HG03097 (cell line): ENCODE results near the gene HIPK1.

ENCODE experiments used
- ATAC-seq: cut with Tn5 transposase; IDR thresholded peaks from one replicate; pipeline ENCODE4 v1.9.1; 2021; ENCODE audit not compliant: unreplicated experiment, low FRiP score

HIPK1 gene

GRCh38 chr1:113913312-113913668 is 15.8 kb upstream of the HIPK1 start:
- ATAC-seq, result no peak

GRCh38 chr1:113913887-113914664 is 15.0 kb upstream of the HIPK1 start:
- no peak for ATAC-seq

- no peak for ATAC-seq
Observed at GRCh38 chr1:113916974-113917373, 12.2 kb upstream of the HIPK1 start.

- ATAC-seq, result no peak
Observed at GRCh38 chr1:113917400-113918082, 11.6 kb upstream of the HIPK1 start.

- ATAC-seq, result no peak
Observed at GRCh38 chr1:113918243-113918642, 10.9 kb upstream of the HIPK1 start.

DNA sequence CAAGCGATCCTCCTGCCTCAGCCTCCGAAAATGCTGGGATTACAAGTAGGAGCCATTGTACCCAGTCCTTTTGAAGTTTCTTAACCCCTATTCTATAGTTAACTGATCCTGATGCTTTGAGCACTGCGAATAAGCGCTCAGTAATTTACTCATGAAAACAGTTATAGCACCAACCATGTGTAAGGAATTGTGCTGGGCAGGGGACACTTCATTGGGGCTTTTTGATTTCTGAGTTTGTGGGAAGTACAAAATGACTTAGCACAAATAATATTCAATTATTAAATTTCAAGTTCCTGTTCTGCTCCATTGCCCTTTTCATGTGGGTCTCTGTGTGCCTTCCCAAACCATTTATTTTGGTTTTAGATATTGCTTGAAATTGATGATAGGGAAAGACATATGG is 6.2 kb upstream of the HIPK1 start:
- no peak for ATAC-seq

DNA sequence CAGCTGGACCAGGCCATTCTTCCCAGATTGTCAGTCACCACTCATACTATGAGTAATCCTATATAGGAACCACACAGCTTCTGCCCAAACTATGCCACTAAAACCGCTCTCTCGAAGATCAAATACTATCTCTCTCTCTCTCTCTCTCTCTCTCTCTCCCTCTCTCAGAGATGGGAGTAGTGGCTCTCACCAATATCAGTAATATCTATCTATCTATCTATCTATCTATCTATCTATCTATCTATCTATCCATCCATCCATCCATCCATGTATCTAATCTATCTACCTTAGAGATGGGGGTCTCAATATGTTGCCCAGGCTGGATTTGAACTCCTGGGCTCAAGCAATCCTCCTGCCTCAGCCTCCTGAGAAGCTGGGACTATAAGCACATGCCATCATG is 4.7 kb upstream of the HIPK1 start:
- no peak for ATAC-seq

- no peak for ATAC-seq
Observed at GRCh38 chr1:113928187-113928930, 765 bp upstream of the HIPK1 start.

- peak; percentile 13 for ATAC-seq
Observed at GRCh38 chr1:113929750-113930498, 800 bp downstream of the HIPK1 start.

DNA sequence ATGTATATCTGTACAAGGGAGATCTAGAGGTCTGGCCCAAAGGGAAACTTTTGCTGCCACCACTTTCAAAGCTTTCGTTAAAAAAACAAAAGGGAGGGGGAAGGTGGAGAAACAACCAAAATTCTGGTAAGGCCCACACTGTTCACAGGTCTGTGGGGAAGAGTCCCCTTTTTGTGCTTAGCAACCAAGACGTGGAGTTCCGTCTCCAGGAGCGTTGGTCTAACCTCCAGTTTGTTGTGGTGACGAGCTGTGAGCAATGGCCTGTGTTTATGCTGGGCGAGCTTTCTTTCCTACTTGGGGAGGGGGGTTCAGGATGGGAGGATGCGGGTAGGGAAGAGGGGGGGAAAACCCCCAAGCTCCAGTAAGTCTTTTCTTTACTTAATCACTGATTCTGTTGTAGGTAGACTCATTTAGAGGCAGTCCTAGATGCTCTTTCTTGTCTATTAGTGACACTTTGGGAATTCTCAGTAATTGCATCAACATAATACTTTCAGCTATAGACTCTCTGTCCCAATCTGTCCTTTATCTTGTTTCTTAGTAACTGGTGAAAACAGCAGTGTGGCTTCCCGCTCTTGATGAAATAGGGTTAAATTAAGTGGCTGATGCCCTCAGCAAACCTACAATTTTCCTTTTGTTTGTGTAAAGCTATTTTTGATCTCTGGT is 1.5 kb downstream of the HIPK1 start:
- peak; percentile 28 for ATAC-seq

- ATAC-seq, result no peak
Observed at GRCh38 chr1:113931451-113931851, 2.3 kb downstream of the HIPK1 start.

- ATAC-seq, result no peak
Observed at GRCh38 chr1:113934006-113934405, 4.9 kb downstream of the HIPK1 start.

DNA sequence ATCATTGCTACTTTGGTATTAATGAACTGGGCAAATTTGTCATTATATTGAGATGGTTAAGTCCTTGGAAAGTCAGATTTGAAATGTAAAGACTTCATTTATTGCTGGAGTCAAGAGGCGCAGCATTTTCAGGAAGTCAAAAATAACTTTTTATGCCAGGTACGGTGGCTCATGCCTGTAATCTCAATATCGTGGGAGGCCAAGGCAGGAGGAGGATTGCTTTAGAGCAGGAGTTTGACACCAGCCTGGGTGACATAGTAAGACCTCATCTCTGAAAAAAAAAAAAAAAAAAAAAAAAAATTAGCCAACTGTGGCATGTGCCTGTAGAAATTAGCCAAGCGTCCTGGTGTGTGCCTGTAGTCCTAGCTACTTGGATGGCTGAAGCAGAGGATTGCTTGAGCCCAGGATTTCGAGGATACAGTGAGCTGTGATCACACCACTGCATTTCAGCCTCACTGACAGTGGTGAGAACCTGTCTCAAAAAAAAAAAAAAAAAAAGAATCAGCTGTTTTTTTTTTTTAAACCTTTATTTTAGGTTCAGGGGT is 5.5 kb downstream of the HIPK1 start:
- ATAC-seq, result no peak

DNA sequence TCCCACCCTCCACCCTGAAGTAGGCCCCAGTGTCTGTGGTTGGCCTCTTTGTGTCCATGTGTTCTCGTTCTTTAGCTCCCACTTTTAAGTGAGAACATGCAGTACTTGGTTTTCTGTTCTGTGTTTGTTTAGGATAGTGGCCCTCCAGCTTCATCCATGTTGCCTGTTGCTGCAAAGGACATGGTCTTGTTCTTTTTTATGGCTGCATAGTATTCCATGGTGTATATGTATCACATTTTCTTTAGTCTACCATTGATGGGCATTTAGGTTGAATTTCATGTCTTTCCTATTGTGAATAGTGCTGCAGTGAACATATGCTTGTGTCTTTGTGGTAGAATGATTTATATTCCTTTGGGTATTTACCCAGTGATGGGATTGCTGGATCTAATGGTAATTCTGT is 6.1 kb downstream of the HIPK1 start:
- no peak for ATAC-seq

DNA sequence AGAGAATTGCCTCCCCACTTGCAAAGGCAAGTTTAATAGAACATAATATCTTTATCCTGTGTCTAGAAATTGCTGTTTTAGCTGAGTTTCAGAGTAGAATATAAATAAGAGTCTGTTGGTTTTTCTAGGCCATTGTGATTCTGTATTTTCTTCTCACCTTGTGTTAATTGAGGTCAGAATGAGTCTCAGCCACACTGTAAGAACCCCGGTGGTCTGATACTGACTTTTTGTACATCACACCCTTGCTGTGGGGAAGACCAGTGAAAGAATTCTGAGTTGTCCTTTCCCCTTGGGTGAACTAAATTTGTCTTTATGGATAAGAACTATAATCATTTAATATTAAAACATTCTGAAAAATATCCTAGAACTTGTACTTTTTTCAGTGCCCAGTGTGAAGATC is 6.8 kb downstream of the HIPK1 start:
- ATAC-seq, result no peak

DNA sequence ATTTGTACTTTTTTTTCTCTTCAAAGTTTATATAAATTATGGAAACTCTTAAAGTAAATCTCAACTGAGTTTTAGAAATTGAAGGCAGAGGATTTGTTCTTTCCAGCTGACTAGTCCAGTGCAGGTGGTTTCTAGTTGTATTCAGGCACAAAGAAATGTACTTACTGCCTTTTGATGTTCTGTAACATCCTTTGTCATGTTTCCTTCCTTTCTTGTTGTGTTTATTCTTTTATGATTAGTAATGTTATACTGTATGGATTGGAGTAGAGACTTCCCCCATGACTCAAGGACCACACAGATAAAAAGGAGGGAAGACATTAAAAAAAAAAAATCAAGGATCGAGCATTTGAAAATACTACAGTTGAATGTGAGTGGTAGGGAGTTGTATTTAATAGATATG is 8.0 kb downstream of the HIPK1 start:
- no peak for ATAC-seq

DNA sequence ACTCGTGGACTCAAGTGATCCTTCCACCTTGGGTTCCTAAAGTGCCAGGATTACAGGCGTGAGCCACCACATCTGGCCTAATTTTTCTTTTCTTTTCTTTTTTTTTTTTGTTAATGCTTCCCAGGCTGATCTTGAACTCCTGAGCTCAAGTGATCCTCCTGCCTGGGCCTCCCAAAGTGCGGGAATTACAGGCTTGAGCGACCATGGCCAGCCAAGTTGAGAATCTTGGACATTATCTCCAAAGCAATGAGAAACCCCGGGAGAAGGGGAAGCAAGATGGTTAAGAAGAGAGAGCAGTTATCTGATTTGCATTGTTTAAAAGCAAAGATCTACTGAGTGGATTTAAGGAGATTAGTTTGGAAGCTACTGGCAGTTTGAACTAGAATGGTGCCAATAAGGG is 9.1 kb downstream of the HIPK1 start:
- no peak for ATAC-seq

- ATAC-seq, result peak; percentile 62
Observed at GRCh38 chr1:113940365-113941244, 11.5 kb downstream of the HIPK1 start.

GRCh38 chr1:113941245-113941559 is 12.1 kb downstream of the HIPK1 start:
- ATAC-seq, result no peak
